HG03521 (cell line): ENCODE measurements around the gene CNIH4.
A peak's percentile ranks its signal among the peaks of the same experiment; 100 is the strongest.
"Not testable (repeated sequence)": the region's sequence is repeated elsewhere in the genome, so short reads cannot be mapped to it uniquely, and the experiment has no call there.

Experiments
- ATAC-seq: cut with Tn5 transposase; IDR thresholded peaks from one replicate; pipeline ENCODE4 v1.9.1; 2021; ENCODE audit warnings: mild to moderate bottlenecking, moderate library complexity; ENCODE audit not compliant: unreplicated experiment

Gene CNIH4

DNA sequence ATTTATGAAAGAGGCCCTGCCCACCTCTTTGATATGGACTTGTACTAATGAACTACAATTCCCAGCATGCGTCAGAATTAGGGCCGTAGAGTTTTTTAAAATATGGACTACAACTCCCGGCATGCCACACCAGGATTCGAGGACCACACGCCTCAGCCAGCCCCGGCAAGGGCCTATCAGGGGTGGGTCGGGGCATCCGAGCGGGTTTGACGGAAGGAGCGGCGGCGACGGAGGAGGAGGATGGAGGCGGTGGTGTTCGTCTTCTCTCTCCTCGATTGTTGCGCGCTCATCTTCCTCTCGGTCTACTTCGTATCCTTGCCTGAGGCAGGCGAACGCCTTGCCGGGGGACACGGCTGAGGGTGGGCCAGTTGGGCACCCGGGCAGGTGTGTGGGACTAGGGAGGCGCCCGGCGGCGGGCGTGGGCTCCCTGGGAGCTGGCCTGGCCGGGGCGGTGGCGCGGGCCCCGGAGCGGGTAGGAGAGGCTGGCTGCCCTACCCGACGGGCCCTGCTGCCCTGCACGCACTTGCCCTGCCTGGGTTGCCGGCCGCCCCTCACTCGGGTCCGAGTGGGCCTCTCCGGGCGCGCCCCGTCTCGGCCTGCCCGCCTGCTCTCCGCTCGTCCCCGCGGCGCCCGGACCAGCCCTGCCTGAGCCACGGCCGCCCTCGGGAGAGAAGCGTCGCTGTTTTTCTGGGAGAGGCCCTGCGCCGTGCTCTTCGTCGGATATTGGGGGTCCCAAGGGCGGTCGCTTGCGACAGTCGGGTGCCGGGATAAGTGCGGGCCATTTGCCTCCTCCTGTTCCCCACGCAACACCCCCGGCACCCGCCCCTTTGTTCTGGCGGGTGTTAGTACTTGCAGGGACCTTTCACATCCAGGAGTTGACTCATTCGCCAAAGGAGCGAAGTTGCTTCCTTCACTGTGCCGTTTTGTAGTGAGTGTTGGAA, at the start of gene CNIH4:
Gene CNIH4, plus strand, starts transcription at position 195 of the 941 bp plus-strand sequence. Its CDS starts 46 bp downstream, at position 241.
- ATAC-seq, result peak; percentile 99

- no peak for ATAC-seq
Measured at GRCh38 chr1:224308064-224308463, 48.6 kb upstream of the CNIH4 start.

DNA sequence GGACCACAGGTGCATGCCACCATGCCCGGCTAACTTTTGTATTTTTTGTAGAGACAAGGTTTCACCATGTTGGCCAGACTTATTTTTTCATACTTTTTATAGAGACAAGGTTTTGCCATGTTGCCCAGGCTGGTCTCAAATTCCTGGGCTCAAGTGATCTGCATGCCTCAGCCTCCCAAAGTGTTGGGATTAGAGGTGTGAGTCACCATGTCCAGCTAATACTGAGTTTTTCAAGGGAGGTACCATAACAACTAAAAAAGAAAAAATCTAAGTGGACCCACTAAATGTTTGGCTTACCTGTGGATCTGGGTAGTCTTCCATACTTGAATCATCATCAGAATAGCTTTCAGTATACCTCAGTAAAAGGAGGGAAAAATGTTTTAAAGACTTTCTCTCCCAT, 45.2 kb upstream of the CNIH4 start:
- not testable (repeated sequence) for ATAC-seq

- ATAC-seq, result no peak
Measured at GRCh38 chr1:224312025-224312424, 44.7 kb upstream of the CNIH4 start.

DNA sequence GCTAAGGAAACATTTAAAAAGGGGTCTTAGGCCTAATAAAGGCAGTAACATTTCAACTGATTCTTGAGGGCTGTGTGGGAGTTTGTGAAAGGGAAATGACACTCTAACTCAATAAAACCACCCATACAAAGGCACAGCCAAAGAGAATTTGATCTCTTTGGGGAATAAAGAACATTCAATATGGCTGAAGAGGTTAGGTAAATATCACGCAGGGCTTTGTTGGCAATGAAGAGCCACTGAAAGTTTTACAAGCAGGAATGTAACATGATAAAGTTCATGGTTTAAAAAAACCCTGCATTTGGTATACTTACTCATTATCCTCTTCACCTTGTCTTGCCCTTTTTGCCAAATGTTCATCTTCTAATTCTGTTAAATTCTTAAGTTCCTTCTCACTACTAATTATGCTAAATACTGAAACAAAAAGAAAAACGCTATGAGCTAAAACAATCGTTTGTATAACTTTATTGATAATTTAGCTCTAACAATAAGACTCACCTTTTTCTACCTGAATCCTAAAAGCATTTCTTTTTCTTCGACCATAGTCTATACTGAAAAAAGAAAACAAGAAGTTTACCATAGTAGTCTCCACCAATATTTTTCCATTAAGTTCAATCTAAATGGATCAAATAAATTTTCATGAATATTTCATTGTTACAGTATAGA, 39.2 kb upstream of the CNIH4 start:
- ATAC-seq, result no peak

- no peak for ATAC-seq
Measured at GRCh38 chr1:224321706-224322105, 35.0 kb upstream of the CNIH4 start.

DNA sequence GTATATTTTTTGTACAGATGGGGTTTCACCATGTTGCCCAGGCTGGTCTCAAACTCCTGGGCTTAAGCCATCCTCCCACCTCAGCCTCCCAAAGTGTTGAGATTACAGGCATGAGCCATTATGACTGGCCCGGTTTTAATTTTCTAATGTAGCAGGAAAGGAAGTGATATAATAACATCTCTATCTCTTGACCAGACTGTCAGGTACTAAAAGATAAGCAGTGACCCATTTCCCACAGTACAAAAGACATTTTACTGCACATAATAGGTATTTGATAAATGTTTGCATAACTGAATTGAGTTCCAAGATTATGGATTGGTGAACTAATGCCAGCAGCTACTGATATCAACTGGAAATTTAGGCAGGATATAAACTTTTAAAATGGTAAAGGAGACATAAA, 30.7 kb upstream of the CNIH4 start:
- no peak for ATAC-seq

DNA sequence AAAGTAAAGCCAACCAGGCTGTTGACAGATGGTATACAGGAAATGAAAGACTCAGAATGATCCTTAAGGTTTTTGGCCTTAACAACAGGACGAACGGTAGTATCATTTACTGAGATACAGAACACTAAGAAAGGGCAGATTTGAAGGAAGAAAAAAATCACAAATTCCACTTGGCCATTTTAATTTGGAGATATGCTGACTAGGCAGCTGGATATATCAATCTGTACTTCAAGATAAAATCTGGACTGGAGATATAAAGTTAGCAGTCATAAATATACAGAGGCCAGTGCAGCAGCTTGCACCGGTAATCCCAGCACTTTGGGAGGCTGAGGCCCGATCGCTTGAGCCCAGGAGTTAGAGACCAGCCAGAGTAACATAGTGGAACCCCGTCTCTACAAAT, 28.0 kb upstream of the CNIH4 start:
- no peak for ATAC-seq

- ATAC-seq, result no peak
Measured at GRCh38 chr1:224329484-224329841, 27.2 kb upstream of the CNIH4 start.

DNA sequence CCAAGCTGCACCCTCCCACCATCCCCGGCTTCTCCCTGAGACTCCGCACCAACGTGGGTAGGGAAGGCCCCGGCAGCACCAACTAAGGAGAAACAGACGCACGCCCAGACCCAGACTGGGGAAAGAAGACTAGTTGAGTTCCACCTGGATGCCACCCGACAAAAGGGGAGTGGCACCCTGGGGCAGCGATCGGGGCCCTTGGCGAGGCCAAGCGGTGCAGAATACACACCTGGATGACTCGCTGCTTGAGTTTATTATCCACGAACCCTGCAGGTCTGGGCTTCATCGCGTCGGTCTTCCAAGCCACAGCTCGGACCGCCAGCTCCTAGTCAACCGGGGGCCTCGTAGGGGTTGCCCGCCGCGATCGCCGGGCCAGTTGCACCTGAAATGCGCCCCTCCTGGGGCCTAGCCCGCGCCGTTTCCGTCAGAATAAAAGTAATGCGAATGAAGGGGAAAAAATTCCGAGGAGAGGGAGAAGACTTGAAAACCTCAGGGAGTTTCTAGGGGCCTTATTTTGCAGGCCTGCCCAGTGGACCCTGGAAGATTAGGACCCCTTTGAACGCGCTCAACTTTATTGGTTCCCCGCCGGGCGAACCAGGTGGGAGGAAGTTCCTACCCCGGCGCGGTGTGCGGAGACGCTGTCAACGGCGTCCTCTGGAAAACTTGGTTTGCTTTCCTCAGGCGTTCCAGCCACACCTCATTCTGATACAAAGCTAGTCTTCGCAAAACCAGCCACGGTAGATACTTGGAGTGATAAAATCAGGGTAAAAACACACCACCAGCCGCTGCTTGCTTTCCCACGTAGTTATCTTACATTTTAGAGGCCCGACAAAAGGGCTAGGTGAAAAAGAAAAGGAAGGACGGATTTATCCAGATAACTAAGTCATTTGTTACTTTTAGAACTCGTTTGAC, 26.6 kb upstream of the CNIH4 start, which contains the start of gene NVL:
Gene NVL, minus strand, starts transcription at position 331 of the 912 bp plus-strand sequence. Its CDS starts 45 bp downstream, at position 286.
- peak; percentile 73 for ATAC-seq

GRCh38 chr1:224331326-224331725, 25.4 kb upstream of the CNIH4 start:
- ATAC-seq, result no peak

DNA sequence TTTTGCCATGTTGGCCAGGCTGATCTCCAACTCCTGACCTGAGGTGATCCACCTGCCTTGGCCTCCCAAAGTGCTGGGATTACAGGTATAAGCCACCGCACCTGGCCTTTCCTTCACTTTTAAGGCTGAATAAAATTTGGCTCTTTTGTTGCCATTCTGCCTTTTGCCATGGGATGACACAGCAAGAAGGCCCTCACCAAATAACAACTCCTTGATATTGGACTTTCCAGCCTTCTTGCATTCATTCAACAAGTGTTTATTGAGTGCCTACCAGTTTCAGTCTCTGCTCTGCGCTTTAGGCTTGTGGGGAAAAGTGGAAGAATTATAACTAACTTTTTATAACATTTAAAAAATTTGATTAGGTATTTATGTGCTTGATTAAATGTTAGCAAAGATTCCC, 24.9 kb upstream of the CNIH4 start:
- no peak for ATAC-seq

DNA sequence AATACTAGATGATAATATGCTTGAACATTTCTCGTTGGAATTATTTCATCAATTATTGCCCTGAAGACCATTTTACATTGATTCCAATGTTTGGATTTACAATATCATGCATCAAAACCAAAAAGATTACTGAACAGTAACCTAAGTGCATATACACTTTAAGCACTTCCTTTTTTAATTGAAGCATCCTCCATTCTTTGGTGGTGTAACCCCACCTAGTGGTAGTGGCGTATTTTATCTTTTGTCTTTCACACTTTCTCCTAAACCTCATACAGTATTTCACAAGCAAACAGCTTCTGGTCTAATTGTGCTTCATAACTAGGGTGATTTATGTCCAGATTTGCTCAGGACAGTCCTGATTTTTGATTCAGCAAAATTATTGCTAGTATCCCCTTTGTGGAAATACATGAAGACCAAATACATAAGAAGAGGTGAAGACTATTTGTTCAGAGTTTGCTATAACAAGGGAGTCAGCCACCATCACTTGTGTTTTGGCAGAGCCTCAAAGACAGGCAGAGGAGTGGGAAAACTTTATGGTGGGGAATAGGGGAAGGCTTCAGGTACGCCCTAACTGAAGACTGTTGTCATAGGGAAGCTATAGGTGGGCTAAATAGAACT, 23.3 kb upstream of the CNIH4 start:
- peak; percentile 46 for ATAC-seq

GRCh38 chr1:224333939-224334786, 22.5 kb upstream of the CNIH4 start:
- ATAC-seq, result no peak

DNA sequence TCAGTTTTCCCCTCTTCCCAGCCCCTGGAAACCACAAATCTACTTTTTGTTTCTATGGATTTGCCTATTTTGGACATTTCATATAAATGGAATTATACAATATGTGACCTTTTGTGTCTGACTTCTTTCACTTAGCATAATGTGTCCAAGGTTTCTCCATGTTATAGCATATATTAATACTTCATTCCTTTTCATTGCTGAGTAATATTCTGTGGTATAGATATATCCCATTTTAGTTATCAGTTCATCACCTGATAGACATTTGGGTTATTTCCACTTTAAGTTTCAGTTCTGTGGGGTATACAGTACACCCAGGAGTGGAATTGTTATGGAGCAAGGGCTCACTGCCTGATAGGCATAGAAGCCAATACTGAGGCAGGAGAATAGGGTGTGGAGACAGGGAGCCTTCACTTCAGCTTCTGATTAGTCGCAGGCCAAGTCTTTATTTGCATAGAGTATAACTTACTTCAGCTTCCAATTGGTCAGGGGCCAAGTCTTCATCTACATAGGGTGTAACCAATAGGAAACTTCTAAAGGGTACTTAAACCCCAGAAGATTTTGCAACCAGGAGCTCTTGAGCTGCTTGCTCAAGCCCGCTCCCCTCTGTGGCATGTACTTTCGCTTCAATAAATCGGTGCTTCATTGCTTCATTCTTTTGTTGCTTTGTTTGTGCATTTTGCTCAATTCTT, 18.4 kb upstream of the CNIH4 start:
- ATAC-seq, result no peak

- no peak for ATAC-seq
Measured at GRCh38 chr1:224339442-224340033, 17.1 kb upstream of the CNIH4 start.

DNA sequence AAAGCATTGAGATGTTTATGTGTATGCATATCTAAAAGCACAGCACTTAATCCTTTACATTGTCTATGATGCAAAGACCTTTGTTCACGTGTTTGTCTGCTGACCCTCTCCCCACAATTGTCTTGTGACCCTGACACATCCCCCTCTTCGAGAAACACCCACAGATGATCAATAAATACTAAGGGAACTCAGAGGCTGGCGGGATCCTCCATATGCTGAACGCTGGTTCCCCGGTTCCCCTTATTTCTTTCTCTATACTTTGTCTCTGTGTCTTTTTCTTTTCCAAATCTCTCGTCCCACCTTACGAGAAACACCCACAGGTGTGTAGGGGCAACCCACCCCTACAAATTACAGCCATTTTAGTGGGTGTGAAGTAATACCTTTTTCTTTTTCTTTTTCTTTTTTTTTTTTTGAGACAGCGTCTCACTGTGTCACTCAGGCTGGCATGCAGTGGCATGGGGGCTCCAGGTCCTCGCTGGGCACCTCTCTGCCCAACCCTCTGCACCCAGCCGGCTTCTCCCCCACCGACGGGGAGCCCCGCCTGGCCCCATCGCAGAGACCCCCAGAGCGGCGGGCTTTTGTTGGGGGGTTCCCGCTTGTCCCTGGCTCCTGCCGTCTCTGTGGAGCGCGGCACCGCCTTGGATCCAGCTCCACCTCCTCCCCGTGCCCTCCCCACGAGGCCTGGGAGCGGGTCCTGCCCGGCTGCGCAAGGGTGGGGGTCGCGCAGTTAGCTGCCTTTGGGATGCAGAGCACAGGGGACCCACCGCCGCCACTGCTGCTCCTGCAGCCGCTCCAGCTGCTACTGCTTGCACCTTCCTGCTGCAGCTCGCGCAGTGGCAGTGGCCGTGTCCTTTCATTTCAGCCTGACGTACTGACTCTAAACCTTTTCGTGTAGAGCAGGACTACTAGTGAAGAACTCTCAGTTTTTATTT, 16.0 kb upstream of the CNIH4 start:
- peak; percentile 68 for ATAC-seq

DNA sequence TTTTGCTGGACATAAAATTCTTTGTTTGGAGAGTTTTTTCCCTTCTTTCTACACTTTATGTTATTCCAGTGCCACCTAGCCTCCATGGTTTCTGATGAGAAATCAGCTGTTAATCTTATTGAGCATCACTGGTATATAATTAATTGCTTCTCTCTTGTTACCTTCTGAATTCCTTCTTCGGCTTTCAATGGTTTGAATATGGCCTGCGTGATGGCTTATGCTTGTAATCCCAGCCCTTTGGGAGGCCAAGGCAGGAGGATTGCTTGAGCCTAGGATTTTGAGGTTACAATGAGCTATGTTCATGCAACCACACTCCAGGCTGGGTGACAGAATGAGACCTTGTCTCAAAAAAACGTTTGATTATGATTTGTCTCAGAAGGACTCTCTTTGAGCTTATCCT, 13.0 kb upstream of the CNIH4 start:
- no peak for ATAC-seq
